HG02798 (cell line): ENCODE measurements around the gene HNRNPH2.

Experiments
- ATAC-seq: cut with Tn5 transposase; IDR thresholded peaks from one replicate; pipeline ENCODE4 v1.9.1; 2021; ENCODE audit warnings: mild to moderate bottlenecking; ENCODE audit not compliant: unreplicated experiment, poor library complexity

HNRNPH2 gene

GRCh38 chrX:101394372-101394771, 13.7 kb upstream of the HNRNPH2 start:
- no peak for ATAC-seq

GRCh38 chrX:101395789-101396188, 12.2 kb upstream of the HNRNPH2 start:
- no peak for ATAC-seq

- ATAC-seq, result no peak
Observed at GRCh38 chrX:101397779-101398178, 10.2 kb upstream of the HNRNPH2 start.

- no peak for ATAC-seq
Observed at GRCh38 chrX:101398694-101399093, 9.3 kb upstream of the HNRNPH2 start.

- no peak for ATAC-seq
Observed at GRCh38 chrX:101399825-101400224, 8.2 kb upstream of the HNRNPH2 start.

- ATAC-seq, result no peak
Observed at GRCh38 chrX:101407167-101407747, 765 bp upstream of the HNRNPH2 start.

GRCh38 chrX:101408532-101408841, 465 bp downstream of the HNRNPH2 start:
- no peak for ATAC-seq

- ATAC-seq, result no peak
Observed at GRCh38 chrX:101409043-101409442, 1.0 kb downstream of the HNRNPH2 start.

- ATAC-seq, result no peak
Observed at GRCh38 chrX:101410461-101410860, 2.4 kb downstream of the HNRNPH2 start.

- no peak for ATAC-seq
Observed at GRCh38 chrX:101411984-101412383, 4.0 kb downstream of the HNRNPH2 start.

- peak; percentile 66 for ATAC-seq
Observed at GRCh38 chrX:101415180-101416145, 7.4 kb downstream of the HNRNPH2 start.

- ATAC-seq, result no peak
Observed at GRCh38 chrX:101416691-101417090, 8.7 kb downstream of the HNRNPH2 start.

GRCh38 chrX:101417190-101417589, 9.2 kb downstream of the HNRNPH2 start:
- ATAC-seq, result no peak

GRCh38 chrX:101417981-101418841, 10.2 kb downstream of the HNRNPH2 start:
- ATAC-seq, result peak; percentile 43

GRCh38 chrX:101419489-101419888, 11.5 kb downstream of the HNRNPH2 start:
- ATAC-seq, result no peak

GRCh38 chrX:101427954-101428353, 19.9 kb downstream of the HNRNPH2 start:
- no peak for ATAC-seq

GRCh38 chrX:101429934-101430333, 21.9 kb downstream of the HNRNPH2 start:
- ATAC-seq, result peak; percentile 41

GRCh38 chrX:101430457-101431078, 22.5 kb downstream of the HNRNPH2 start:
- ATAC-seq, result peak; percentile 93

- ATAC-seq, result no peak
Observed at GRCh38 chrX:101442085-101442484, 34.1 kb downstream of the HNRNPH2 start.

GRCh38 chrX:101449279-101449678, 41.3 kb downstream of the HNRNPH2 start:
- no peak for ATAC-seq
